WI38 (cell line): Measurements from ENCODE around the gene FBXO34.

Experiments
- H3K4me3 ChIP-seq: 2 replicates; pipeline ENCODE4 v1.5.1; 2011; ENCODE audit warnings: low read depth, mild to moderate bottlenecking, control low read depth, low read length
- TF ChIP-seq, protein P1 (sequence below): IDR thresholded peaks from 2 replicates; pipeline ENCODE4 v1.5.1; 2012; ENCODE audit warnings: low read depth, mild to moderate bottlenecking, control low read depth, low read length

FBXO34 gene

DNA sequence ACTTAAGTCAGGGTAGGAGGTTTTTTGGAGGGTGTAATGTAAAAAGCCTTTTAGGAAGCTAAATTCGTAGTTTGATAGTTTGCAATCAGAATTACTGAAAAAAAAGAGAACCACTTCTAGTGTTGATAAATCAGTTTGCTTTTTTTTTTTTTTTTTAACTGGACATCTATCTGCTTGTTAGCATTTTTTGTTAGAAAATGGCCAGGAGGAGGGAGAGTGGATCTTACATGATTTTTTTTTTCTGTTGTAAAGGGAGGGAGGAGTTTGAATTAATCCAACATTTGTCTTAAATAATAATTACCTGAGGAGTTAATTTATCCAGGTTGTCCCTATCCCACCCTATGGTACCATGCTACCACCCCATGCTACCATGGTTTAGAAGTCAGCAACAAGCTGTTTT is 1.2 kb downstream of the FBXO34 start:
- peak overlapping the region; percentile 97 for H3K4me3 ChIP-seq

DNA sequence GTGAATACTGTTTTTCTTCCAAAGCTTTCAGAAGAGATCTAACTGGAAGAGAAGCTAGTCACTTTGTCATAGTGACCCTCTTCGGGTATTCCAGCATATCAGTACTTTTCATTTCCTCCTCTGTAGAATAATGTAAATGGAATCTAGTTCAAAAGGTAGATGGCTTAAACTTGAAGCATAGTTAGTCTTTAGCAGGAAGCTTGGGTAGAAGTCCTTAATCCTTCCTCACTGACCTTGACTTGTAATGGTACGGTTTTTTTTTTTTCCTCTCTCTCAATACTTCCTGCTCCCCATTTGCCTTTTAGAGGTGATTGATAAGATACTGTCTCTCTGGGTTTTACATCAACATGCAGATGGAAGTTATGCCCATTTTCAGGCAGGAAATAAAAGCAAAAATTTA is 1.7 kb downstream of the FBXO34 start:
- peak overlapping the region; percentile 97 for H3K4me3 ChIP-seq
- TF ChIP-seq, protein P1, sequence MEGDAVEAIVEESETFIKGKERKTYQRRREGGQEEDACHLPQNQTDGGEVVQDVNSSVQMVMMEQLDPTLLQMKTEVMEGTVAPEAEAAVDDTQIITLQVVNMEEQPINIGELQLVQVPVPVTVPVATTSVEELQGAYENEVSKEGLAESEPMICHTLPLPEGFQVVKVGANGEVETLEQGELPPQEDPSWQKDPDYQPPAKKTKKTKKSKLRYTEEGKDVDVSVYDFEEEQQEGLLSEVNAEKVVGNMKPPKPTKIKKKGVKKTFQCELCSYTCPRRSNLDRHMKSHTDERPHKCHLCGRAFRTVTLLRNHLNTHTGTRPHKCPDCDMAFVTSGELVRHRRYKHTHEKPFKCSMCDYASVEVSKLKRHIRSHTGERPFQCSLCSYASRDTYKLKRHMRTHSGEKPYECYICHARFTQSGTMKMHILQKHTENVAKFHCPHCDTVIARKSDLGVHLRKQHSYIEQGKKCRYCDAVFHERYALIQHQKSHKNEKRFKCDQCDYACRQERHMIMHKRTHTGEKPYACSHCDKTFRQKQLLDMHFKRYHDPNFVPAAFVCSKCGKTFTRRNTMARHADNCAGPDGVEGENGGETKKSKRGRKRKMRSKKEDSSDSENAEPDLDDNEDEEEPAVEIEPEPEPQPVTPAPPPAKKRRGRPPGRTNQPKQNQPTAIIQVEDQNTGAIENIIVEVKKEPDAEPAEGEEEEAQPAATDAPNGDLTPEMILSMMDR, result no peak

More for the DNA sequence above, 1.2 kb downstream of the FBXO34 start:
- TF ChIP-seq, protein P1, result no peak

- TF ChIP-seq, protein P1, result no peak
- no peak overlapping the region for H3K4me3 ChIP-seq
These were observed 2.9 kb downstream of the FBXO34 start for GRCh38 chr14:55274146-55274545.

DNA sequence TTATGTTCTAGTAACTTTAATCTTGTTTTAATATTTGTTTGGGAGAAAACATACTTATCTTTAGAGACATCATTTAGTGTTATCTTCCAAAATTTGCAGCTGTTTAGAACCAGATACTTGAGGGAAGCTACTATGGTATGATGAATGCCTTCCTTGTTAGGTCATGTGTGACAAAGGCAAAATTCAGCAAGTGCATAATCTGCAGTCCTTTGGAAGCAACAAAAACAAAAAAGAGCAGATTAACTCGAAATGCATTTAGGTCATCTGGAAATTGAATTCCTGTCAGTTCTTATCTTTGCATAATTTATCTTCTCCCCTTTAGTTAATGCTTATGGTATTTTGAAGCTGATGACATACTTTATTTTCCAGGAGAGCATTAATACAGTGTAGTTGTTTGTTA is 3.5 kb downstream of the FBXO34 start:
- H3K4me3 ChIP-seq, result no peak overlapping the region
- TF ChIP-seq, protein P1, result no peak

- TF ChIP-seq, protein P1, result no peak
- no peak overlapping the region for H3K4me3 ChIP-seq
These were observed 5.5 kb downstream of the FBXO34 start for GRCh38 chr14:55276736-55277135.

DNA sequence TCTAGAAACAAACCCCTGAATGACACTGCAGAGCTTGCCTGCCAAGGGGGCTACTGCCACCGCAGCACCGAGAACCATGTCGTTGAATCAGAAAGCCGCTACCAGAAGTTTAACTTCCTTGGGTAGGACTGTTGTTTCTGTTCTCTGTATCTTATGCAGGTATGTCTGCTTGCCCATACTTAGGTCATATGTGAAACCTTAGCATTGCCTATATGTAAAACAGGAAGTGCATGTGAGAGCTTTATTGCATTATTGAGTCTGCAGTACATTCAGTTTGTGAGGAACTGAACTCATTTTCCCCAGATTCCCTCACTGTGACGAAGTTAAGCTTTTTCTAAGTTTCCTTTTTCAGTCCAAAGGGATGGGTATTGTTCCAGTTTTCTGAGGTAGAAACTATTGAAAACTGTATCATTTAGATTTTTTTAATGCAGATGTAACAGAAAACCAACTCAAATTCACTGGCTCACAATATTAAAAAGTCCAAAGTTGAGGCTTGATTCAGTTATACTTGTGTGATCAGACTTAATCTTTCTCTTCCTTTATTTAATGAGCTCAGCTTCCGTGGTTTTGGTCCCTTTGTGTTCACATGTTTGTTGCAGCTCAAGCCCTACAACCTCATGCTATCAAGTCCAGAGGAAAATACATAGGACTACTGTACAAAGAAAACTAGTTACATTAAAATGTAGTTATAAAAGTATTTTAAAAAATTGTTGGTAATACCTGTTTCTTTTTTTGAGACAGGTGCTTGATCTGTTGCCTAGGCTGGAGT is 6.9 kb downstream of the FBXO34 start:
- TF ChIP-seq, protein P1, result no peak
- H3K4me3 ChIP-seq, result no peak overlapping the region

DNA sequence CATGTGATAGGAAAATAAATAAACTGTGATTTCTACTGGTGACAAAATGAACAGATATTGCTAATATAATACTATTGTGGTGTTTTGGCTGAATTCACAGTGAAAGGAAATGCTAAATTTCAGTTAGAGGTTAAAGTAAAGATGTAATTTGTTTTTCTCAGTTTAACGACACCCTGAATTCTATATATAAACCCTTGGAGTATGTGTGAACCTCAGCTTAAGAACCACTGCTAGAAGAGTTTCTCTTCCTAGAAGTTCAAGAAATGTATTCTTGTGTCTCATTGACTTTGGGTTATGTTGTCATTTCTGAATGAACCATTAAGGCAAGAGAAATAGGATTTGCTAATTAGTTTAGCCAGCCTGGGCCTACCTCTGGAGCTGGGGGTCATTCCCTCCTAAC is 8.2 kb downstream of the FBXO34 start:
- no peak overlapping the region for H3K4me3 ChIP-seq
- TF ChIP-seq, protein P1, result no peak
